Transverse colon (tissue), 4 donors: ENCODE measurements around the gene C1orf21. TPM values are rescaled to one million over a fixed set of nuclear protein-coding genes. Genes with fewer than 3 reads are reported as not detected.

Source experiments
- DNase-seq: peaks from one replicate; pipeline ENCODE4 v3.0.0-alpha.2; 2019
- H3K27ac ChIP-seq, 4 donors: fragments of 200-600 bp; sonication (generic); 2 replicates each; pipeline ENCODE4 v1.5.1; 2016 to 2018; ENCODE audit warnings: inconsistent platforms in 4 of 4
- H3K27me3 ChIP-seq: fragments of 200-600 bp; sonication (generic); 2 replicates; pipeline ENCODE4 v1.5.1; 2017; ENCODE audit warnings: inconsistent platforms
- H3K36me3 ChIP-seq, 4 donors: fragments of 200-600 bp; sonication (generic); 2 replicates each; pipeline ENCODE4 v1.5.1; 2017 to 2019; ENCODE audit warnings: inconsistent platforms in 4 of 4
- H3K4me1 ChIP-seq, 4 donors: fragments of 200-600 bp; sonication (generic); 2 replicates each; pipeline ENCODE4 v1.5.1; 2017 to 2020; ENCODE audit warnings: inconsistent platforms in 4 of 4
- H3K4me3 ChIP-seq, 4 donors: fragments of 200-600 bp; sonication (generic); 1 replicate in 1 of 4; 2 replicates in 3 of 4; pipeline versions ENCODE4 v1.5.1 to v1.6.1; 2017 to 2019; ENCODE audit warnings: inconsistent platforms in 4 of 4
- H3K9me3 ChIP-seq, 2 donors: fragments of 200-600 bp; sonication (generic); 2 replicates each; pipeline ENCODE4 v1.5.1; 2017 to 2019; ENCODE audit warnings: inconsistent platforms in 2 of 2
- EP300 ChIP-seq: sonication (generic); formaldehyde crosslinking; IDR thresholded peaks from one replicate; pipeline ENCODE4 v1.6.1; 2017; ENCODE audit warnings: antibody characterized with exemption, low read depth
- POLR2A ChIP-seq: fragments of 450-650 bp; IDR thresholded peaks from one replicate; pipeline ENCODE4 v1.6.1; 2016; ENCODE audit warnings: antibody characterized with exemption, mild to moderate bottlenecking, moderate library complexity
- POLR2AphosphoS5 ChIP-seq, 3 donors: sonication (generic); formaldehyde crosslinking; IDR thresholded peaks; one replicate each; pipeline ENCODE4 v1.6.1; 2016; ENCODE audit warnings: antibody characterized with exemption in 3 of 3
- WGBS, 2 donors: methylation state at CpG; one replicate each; pipeline ENCODE4 v1.1.5; 2018; ENCODE audit warnings: low coverage in 1 of 2; 5-methylcytosine and 5-hydroxymethylcytosine counted together
- in situ Hi-C, 4 donors: fragments of 200-750 bp; cut with MboI; loops; one replicate each; pipeline versions ENCODE4 v1.15.0 to v1.15.1; 2017; ENCODE audit warnings: low sequenced_read_pairs in 3 of 4, low pct_ligation_motif_present in 1 of 4, low pct_unique_long_range_greater_than_20kb in 1 of 4
- intact Hi-C: fragments of 100-400 bp; cut with DNase I; formaldehyde crosslinking; loops from one replicate; pipeline ENCODE4 v1.15.1; 2023; ENCODE audit warnings: low total_unique reads
- total RNA-seq, 4 donors: library from RNA; depleted of rRNA; stranded (reverse); fragments of >200 nt; gene quantifications; one replicate each; pipeline ENCODE4 v1.1.0, GENCODE V29; 2016
- TF ChIP-seq, protein P1 (sequence below), 5 experiments: fragments of 200-600 bp in 3 of 5; fragments of 450-650 bp in 2 of 5; sonication (generic) in 3 of 5; IDR thresholded peaks; 1 replicate in 2 of 5; 2 replicates in 3 of 5; pipeline ENCODE4 v1.5.1; 2016 to 2017; ENCODE audit warnings: antibody characterized with exemption in 5 of 5, inconsistent platforms in 3 of 5, mild to moderate bottlenecking in 2 of 5, moderate library complexity in 1 of 5

The C1orf21 gene
- total RNA-seq, 4 donors from 2014 or later = 38.4 to 70.0 (median 62.4) TPM

GRCh38 chr1:184393962-184394361 lies 7.1 kb downstream of the C1orf21 start:
- intact Hi-C loops = no loop called here
- Histone ChIP-seq H3K36me3 (no peaks in the 10 kb centered on the region), H3K27ac (peak overlapping the region in 1 of 4 donors; percentile 42), H3K27me3 (no peaks in the 10 kb centered on the region), H3K9me3 (no peaks in the 10 kb centered on the region), H3K4me3 (no peak overlapping the region), H3K4me1 (peaks cover 0 to 38% (median 2%) of the 10 kb centered on the region in 4 donors)
- in situ Hi-C loops = loop anchor here in 2 of 4 donors (25.0 kb wide), 2 partner anchors 168 to 268 kb away; no protein-coding TSS in a partner anchor
- no peak for DNase-seq
- TF ChIP-seq EP300 (no peak), POLR2A (no peak), POLR2AphosphoS5 (IDR thresholded peaks at IDR 0.05) (no peak)
- TF ChIP-seq, protein P1, sequence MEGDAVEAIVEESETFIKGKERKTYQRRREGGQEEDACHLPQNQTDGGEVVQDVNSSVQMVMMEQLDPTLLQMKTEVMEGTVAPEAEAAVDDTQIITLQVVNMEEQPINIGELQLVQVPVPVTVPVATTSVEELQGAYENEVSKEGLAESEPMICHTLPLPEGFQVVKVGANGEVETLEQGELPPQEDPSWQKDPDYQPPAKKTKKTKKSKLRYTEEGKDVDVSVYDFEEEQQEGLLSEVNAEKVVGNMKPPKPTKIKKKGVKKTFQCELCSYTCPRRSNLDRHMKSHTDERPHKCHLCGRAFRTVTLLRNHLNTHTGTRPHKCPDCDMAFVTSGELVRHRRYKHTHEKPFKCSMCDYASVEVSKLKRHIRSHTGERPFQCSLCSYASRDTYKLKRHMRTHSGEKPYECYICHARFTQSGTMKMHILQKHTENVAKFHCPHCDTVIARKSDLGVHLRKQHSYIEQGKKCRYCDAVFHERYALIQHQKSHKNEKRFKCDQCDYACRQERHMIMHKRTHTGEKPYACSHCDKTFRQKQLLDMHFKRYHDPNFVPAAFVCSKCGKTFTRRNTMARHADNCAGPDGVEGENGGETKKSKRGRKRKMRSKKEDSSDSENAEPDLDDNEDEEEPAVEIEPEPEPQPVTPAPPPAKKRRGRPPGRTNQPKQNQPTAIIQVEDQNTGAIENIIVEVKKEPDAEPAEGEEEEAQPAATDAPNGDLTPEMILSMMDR (IDR thresholded peaks at IDR 0.05) = no peak

GRCh38 chr1:184395370-184395769 lies 8.5 kb downstream of the C1orf21 start:
- no peak for DNase-seq
- 86% methylated on average over 2 of the region's 2 CpGs; no CpG with 5 or more reads in 1 of the 2 donors for WGBS, 2 donors
- H3K36me3 ChIP-seq = no peaks in the 10 kb centered on the region
- H3K27ac ChIP-seq = no peak overlapping the region
- TF ChIP-seq, protein P1 (IDR thresholded peaks at IDR 0.05) = no peak
- no peak for TF ChIP-seq POLR2A
- no peaks in the 10 kb centered on the region for H3K27me3 ChIP-seq
- intact Hi-C loops (no loop called here), in situ Hi-C loops (loop anchor here in 2 of 4 donors (25.0 kb wide), 2 partner anchors 167 to 267 kb away; no protein-coding TSS in a partner anchor)
- H3K4me1 ChIP-seq = peaks cover 0 to 25% (median 0%) of the 10 kb centered on the region in 4 donors
- no peak overlapping the region for H3K4me3 ChIP-seq
- no peaks in the 10 kb centered on the region for H3K9me3 ChIP-seq

DNA sequence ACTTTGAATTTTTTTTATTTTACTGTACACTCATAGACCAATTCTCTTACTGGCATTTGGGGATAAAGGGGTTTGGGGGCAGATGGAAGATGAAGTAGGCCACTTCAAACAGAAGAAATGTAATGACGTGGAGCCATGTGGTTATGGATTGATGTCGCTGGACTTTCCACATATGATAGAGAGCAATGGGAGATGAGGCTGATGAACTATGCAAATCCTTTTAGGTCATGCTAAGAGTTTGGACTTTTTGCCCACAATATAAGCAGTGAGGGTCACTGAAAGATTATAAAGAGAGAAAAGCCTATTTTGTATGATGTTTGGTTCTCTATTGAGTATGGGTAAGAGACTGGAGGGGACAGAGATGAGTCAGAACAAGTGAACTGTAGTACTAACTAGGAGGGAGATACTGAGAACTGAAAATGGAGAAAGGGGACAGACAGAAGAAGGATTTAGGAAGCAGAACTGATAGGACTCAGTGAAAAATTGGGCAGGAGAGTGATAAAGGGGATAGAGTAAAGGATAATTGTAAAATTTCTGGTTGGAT lies 9.2 kb downstream of the C1orf21 start:
- intact Hi-C loops (no loop called here), in situ Hi-C loops (loop anchor here in 2 of 4 donors (25.0 kb wide), 2 partner anchors 166 to 266 kb away; no protein-coding TSS in a partner anchor)
- H3K4me1 ChIP-seq = peaks cover 0 to 23% (median 0%) of the 10 kb centered on the region in 4 donors
- no peak overlapping the region for H3K4me3 ChIP-seq
- no peak for DNase-seq
- no peak overlapping the region for H3K27ac ChIP-seq
- H3K36me3 ChIP-seq = no peaks in the 10 kb centered on the region
- TF ChIP-seq EP300 (no peak), POLR2A (no peak), POLR2AphosphoS5 (IDR thresholded peaks at IDR 0.05) (no peak)
- TF ChIP-seq, protein P1 (IDR thresholded peaks at IDR 0.05) = no peak
- WGBS, 2 donors = 74 to 77% methylated on average over 2 of the region's 2 CpGs
- no peaks in the 10 kb centered on the region for H3K9me3 ChIP-seq
- H3K27me3 ChIP-seq = no peaks in the 10 kb centered on the region

- no peak overlapping the region for H3K4me3 ChIP-seq
- TF ChIP-seq, protein P1 (IDR thresholded peaks at IDR 0.05) = no peak
- no peak for TF ChIP-seq EP300
- intact Hi-C loops = no loop called here
Observed at GRCh38 chr1:184399192-184399847, 12.5 kb downstream of the C1orf21 start.

More at GRCh38 chr1:184399192-184399847, 12.5 kb downstream of the C1orf21 start:
- Histone ChIP-seq H3K27ac (no peak overlapping the region), H3K27me3 (no peaks in the 10 kb centered on the region), H3K9me3 (no peaks in the 10 kb centered on the region), H3K4me1 (peaks cover 0 to 13% (median 0%) of the 10 kb centered on the region in 4 donors), H3K36me3 (no peaks in the 10 kb centered on the region)
- in situ Hi-C loops = loop anchor here in 2 of 4 donors (25.0 kb wide), 2 partner anchors 163 to 263 kb away; no protein-coding TSS in a partner anchor
- WGBS, 2 donors = 48% methylated on average over 5 of the region's 5 CpGs; no CpG with 5 or more reads in 1 of the 2 donors
- DNase-seq = no peak
